ENCODE data around the gene SYNJ2BP. TPM values are rescaled to one million over a fixed set of nuclear protein-coding genes. Genes with fewer than 3 reads are reported as not detected.
"Not testable (repeated sequence)": the region's sequence is repeated elsewhere in the genome, so short reads cannot be mapped to it uniquely, and the experiment has no call there.

Gene SYNJ2BP
- total and polyA plus RNA-seq, 5 donors from 2014 or later: 11.6 to 15.6 (median 14.7) TPM

- Mint-ChIP-seq H3K4me1 (peaks cover 21 to 39% (median 36%) of the 10 kb centered on the region in 4 donors), H3K36me3 (peaks cover 22% of the 10 kb centered on the region)
- H3K27me3 Mint-ChIP-seq; H3K36me3 ChIP-seq (ENCODE audit: control insufficient read depth, insufficient read depth, low read length); DNase-seq; H3K9me3 ChIP-seq (ENCODE audit: control insufficient read depth in 2 of 2, low read length in 2 of 2); ATAC-seq (ENCODE audit: low read depth in 2 of 2); H3K9me3 Mint-ChIP-seq; H3K27me3 ChIP-seq (ENCODE audit: control insufficient read depth, insufficient read depth, low read length); H3K4me1 ChIP-seq (ENCODE audit: control insufficient read depth, insufficient read depth, low read length, poor library complexity, severe bottlenecking); H3K27ac ChIP-seq (ENCODE audit: insufficient read depth, low read length, poor library complexity, severe bottlenecking); H3K27ac Mint-ChIP-seq; H3K4me3 Mint-ChIP-seq; H3K4me3 ChIP-seq (ENCODE audit: low read depth, low read length): not testable (repeated sequence)
Measured at GRCh38 chr14:70403335-70403734, 13.6 kb downstream of the SYNJ2BP start.

DNA sequence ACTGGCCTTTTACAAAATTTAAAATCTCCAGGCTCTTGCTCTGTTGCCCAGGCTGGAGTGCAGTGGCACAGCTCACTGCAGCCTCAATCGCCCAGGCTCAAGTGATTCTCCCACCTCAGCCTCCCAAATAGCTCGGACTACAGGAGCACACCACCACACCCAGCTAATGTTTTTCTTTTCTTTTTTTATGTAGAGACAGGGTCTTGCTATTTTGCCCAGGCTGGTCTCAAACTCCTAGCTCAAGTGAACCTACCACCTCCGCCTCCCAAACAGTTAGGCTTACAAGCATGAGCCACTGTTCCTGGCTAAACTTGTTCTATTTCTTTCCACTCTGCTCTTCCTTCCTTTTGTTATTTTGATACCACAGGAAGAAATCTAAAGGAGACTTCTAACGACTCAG lies 15.2 kb downstream of the SYNJ2BP start:
- peak overlapping the region in 1 of 3 donors; percentile 15 for H3K27ac Mint-ChIP-seq
- H3K27ac ChIP-seq (ENCODE audit: insufficient read depth, low read length, poor library complexity, severe bottlenecking): no peak overlapping the region
- peaks cover 10 to 33% (median 25%) of the 10 kb centered on the region in 4 donors for H3K4me1 Mint-ChIP-seq

GRCh38 chr14:70398706-70399431 lies 18.0 kb downstream of the SYNJ2BP start:
- Mint-ChIP-seq H3K4me1 (peaks cover 6 to 25% (median 12%) of the 10 kb centered on the region in 4 donors), H3K36me3 (peaks cover 20% of the 10 kb centered on the region), H3K27me3 (no peaks in the 10 kb centered on the region), H3K27ac (no peak overlapping the region), H3K9me3 (no peaks in the 10 kb centered on the region), H3K4me3 (no peak overlapping the region)
- H3K27ac ChIP-seq (ENCODE audit: insufficient read depth, low read length, poor library complexity, severe bottlenecking): no peak overlapping the region
- peaks cover 11% of the 10 kb centered on the region for H3K36me3 ChIP-seq (ENCODE audit: control insufficient read depth, insufficient read depth, low read length)
- ATAC-seq (ENCODE audit: low read depth in 2 of 2) (no peak), DNase-seq (no peak)
- no peak overlapping the region for H3K4me3 ChIP-seq (ENCODE audit: low read depth, low read length)
- H3K4me1 ChIP-seq (ENCODE audit: control insufficient read depth, insufficient read depth, low read length, poor library complexity, severe bottlenecking): no peaks in the 10 kb centered on the region
- H3K27me3 ChIP-seq (ENCODE audit: control insufficient read depth, insufficient read depth, low read length): no peaks in the 10 kb centered on the region
- no peaks in the 10 kb centered on the region for H3K9me3 ChIP-seq (ENCODE audit: control insufficient read depth in 2 of 2, low read length in 2 of 2)

More for the DNA sequence above, 15.2 kb downstream of the SYNJ2BP start:
- no peaks in the 10 kb centered on the region for H3K27me3 Mint-ChIP-seq
- ATAC-seq (ENCODE audit: low read depth in 2 of 2) (no peak), DNase-seq (no peak)
- Histone ChIP-seq H3K9me3 (ENCODE audit: control insufficient read depth in 2 of 2, low read length in 2 of 2) (no peaks in the 10 kb centered on the region), H3K36me3 (ENCODE audit: control insufficient read depth, insufficient read depth, low read length) (peaks cover 12% of the 10 kb centered on the region), H3K4me1 (ENCODE audit: control insufficient read depth, insufficient read depth, low read length, poor library complexity, severe bottlenecking) (no peaks in the 10 kb centered on the region), H3K4me3 (ENCODE audit: low read depth, low read length) (no peak overlapping the region), H3K27me3 (ENCODE audit: control insufficient read depth, insufficient read depth, low read length) (no peaks in the 10 kb centered on the region)
- no peaks in the 10 kb centered on the region for H3K9me3 Mint-ChIP-seq
- no peak overlapping the region for H3K4me3 Mint-ChIP-seq
- peaks cover 27% of the 10 kb centered on the region for H3K36me3 Mint-ChIP-seq

DNA sequence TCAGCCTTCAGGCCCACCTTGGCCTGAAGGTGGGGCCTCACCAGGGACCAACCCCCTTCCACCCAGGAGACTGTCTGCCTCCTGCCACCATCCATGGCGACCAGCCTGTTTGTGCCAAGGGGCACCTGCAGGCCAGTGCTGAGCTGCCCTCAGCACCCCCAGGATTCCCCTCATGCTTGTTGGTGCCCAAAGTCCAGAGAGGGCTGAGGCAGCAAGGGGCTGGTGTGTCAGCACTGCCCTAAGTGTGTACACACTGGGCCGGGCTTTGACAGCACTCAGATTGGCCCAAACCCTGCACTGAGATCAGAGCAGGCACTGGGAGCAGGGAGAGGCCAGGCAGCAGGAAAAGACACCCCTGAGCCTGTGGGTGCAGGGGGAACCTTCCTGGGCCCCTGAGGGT lies 18.6 kb downstream of the SYNJ2BP start:
- DNase-seq: no peak
- no peaks in the 10 kb centered on the region for H3K27me3 Mint-ChIP-seq
- no peaks in the 10 kb centered on the region for H3K9me3 ChIP-seq (ENCODE audit: control insufficient read depth in 2 of 2, low read length in 2 of 2)
- H3K27ac Mint-ChIP-seq: no peak overlapping the region
- no peak overlapping the region for H3K27ac ChIP-seq (ENCODE audit: insufficient read depth, low read length, poor library complexity, severe bottlenecking)
- peaks cover 23% of the 10 kb centered on the region for H3K36me3 Mint-ChIP-seq
- H3K27me3 ChIP-seq (ENCODE audit: control insufficient read depth, insufficient read depth, low read length): no peaks in the 10 kb centered on the region
- no peak for ATAC-seq (ENCODE audit: low read depth in 2 of 2)
- no peak overlapping the region for H3K4me3 ChIP-seq (ENCODE audit: low read depth, low read length)
- H3K4me3 Mint-ChIP-seq: no peak overlapping the region
- H3K36me3 ChIP-seq (ENCODE audit: control insufficient read depth, insufficient read depth, low read length): peaks cover 11% of the 10 kb centered on the region
- H3K9me3 Mint-ChIP-seq: peaks cover 0 to 3% (median 0%) of the 10 kb centered on the region in 7 donors
- H3K4me1 Mint-ChIP-seq: peaks cover 6 to 23% (median 11%) of the 10 kb centered on the region in 4 donors
- no peaks in the 10 kb centered on the region for H3K4me1 ChIP-seq (ENCODE audit: control insufficient read depth, insufficient read depth, low read length, poor library complexity, severe bottlenecking)

- Histone ChIP-seq H3K4me1 (ENCODE audit: control insufficient read depth, insufficient read depth, low read length, poor library complexity, severe bottlenecking) (no peaks in the 10 kb centered on the region), H3K27me3 (ENCODE audit: control insufficient read depth, insufficient read depth, low read length) (no peaks in the 10 kb centered on the region), H3K4me3 (ENCODE audit: low read depth, low read length) (no peak overlapping the region), H3K27ac (ENCODE audit: insufficient read depth, low read length, poor library complexity, severe bottlenecking) (no peak overlapping the region), H3K9me3 (ENCODE audit: control insufficient read depth in 2 of 2, low read length in 2 of 2) (no peaks in the 10 kb centered on the region), H3K36me3 (ENCODE audit: control insufficient read depth, insufficient read depth, low read length) (peaks cover 11% of the 10 kb centered on the region)
- H3K4me3 Mint-ChIP-seq: no peak overlapping the region
- peaks cover 0 to 3% (median 0%) of the 10 kb centered on the region in 7 donors for H3K9me3 Mint-ChIP-seq
- peaks cover 25% of the 10 kb centered on the region for H3K36me3 Mint-ChIP-seq
- peaks cover 6 to 22% (median 11%) of the 10 kb centered on the region in 4 donors for H3K4me1 Mint-ChIP-seq
- ATAC-seq (ENCODE audit: low read depth in 2 of 2): no peak
- H3K27ac Mint-ChIP-seq: no peak overlapping the region
- H3K27me3 Mint-ChIP-seq: no peaks in the 10 kb centered on the region
- DNase-seq: no peak
Measured at GRCh38 chr14:70397746-70398145, 19.1 kb downstream of the SYNJ2BP start.

GRCh38 chr14:70394674-70395306 lies 22.1 kb downstream of the SYNJ2BP start:
- no peaks in the 10 kb centered on the region for H3K4me1 ChIP-seq (ENCODE audit: control insufficient read depth, insufficient read depth, low read length, poor library complexity, severe bottlenecking)
- no peak overlapping the region for H3K27ac Mint-ChIP-seq
- H3K36me3 Mint-ChIP-seq: peaks cover 42% of the 10 kb centered on the region
- peaks cover 12 to 22% (median 19%) of the 10 kb centered on the region in 4 donors for H3K4me1 Mint-ChIP-seq
- ATAC-seq (ENCODE audit: low read depth in 2 of 2) (no peak), DNase-seq (no peak)
- H3K27me3 ChIP-seq (ENCODE audit: control insufficient read depth, insufficient read depth, low read length): no peaks in the 10 kb centered on the region
- peaks cover 0 to 3% (median 0%) of the 10 kb centered on the region in 7 donors for H3K9me3 Mint-ChIP-seq
- H3K27me3 Mint-ChIP-seq: no peaks in the 10 kb centered on the region
- no peak overlapping the region for H3K4me3 Mint-ChIP-seq
- no peak overlapping the region for H3K27ac ChIP-seq (ENCODE audit: insufficient read depth, low read length, poor library complexity, severe bottlenecking)
- no peaks in the 10 kb centered on the region for H3K9me3 ChIP-seq (ENCODE audit: control insufficient read depth in 2 of 2, low read length in 2 of 2)
- no peak overlapping the region for H3K4me3 ChIP-seq (ENCODE audit: low read depth, low read length)
- peaks cover 7% of the 10 kb centered on the region for H3K36me3 ChIP-seq (ENCODE audit: control insufficient read depth, insufficient read depth, low read length)

GRCh38 chr14:70392676-70393075 lies 24.2 kb downstream of the SYNJ2BP start:
- DNase-seq (no peak), ATAC-seq (ENCODE audit: low read depth in 2 of 2) (no peak)
- Mint-ChIP-seq H3K4me1 (peaks cover 16 to 30% (median 19%) of the 10 kb centered on the region in 4 donors), H3K27ac (no peak overlapping the region), H3K36me3 (peaks cover 48% of the 10 kb centered on the region), H3K9me3 (peaks cover 0 to 3% (median 0%) of the 10 kb centered on the region in 7 donors), H3K4me3 (no peak overlapping the region), H3K27me3 (no peaks in the 10 kb centered on the region)
- no peaks in the 10 kb centered on the region for H3K27me3 ChIP-seq (ENCODE audit: control insufficient read depth, insufficient read depth, low read length)
- H3K27ac ChIP-seq (ENCODE audit: insufficient read depth, low read length, poor library complexity, severe bottlenecking): no peak overlapping the region
- H3K4me1 ChIP-seq (ENCODE audit: control insufficient read depth, insufficient read depth, low read length, poor library complexity, severe bottlenecking): no peaks in the 10 kb centered on the region
- no peaks in the 10 kb centered on the region for H3K9me3 ChIP-seq (ENCODE audit: control insufficient read depth in 2 of 2, low read length in 2 of 2)
- peaks cover 11% of the 10 kb centered on the region for H3K36me3 ChIP-seq (ENCODE audit: control insufficient read depth, insufficient read depth, low read length)
- H3K4me3 ChIP-seq (ENCODE audit: low read depth, low read length): no peak overlapping the region
